Liver (tissue), 9 donors: ENCODE measurements around the gene GRWD1. TPM values are rescaled to one million over a fixed set of nuclear protein-coding genes. Genes with fewer than 3 reads are reported as not detected.

Experiments used
- DNase-seq: peaks from one replicate; pipeline ENCODE4 v3.0.0-alpha.2; 2017; ENCODE audit warnings: low spot score
- H3K27ac ChIP-seq, 2 donors: one replicate each; pipeline ENCODE4 v1.7.0; 2013; ENCODE audit warnings: inconsistent platforms in 2 of 2, low read length in 2 of 2, control low read depth in 1 of 2, low read depth in 1 of 2, mild to moderate bottlenecking in 1 of 2
- H3K27me3 ChIP-seq, 4 donors: one replicate each; pipeline versions ENCODE4 v1.6.1 to v1.7.0; 2013; ENCODE audit warnings: low read length in 3 of 4, inconsistent platforms in 1 of 4, mild to moderate bottlenecking in 1 of 4, moderate library complexity in 1 of 4; ENCODE audit not compliant: control insufficient read depth in 4 of 4, insufficient read depth in 4 of 4
- H3K36me3 ChIP-seq, 4 donors: one replicate each; pipeline versions ENCODE4 v1.6.1 to v1.7.0; 2013; ENCODE audit warnings: low read length in 3 of 4, mild to moderate bottlenecking in 3 of 4, low read depth in 1 of 4, moderate library complexity in 1 of 4; ENCODE audit not compliant: control insufficient read depth in 4 of 4, insufficient read depth in 3 of 4
- H3K4me1 ChIP-seq, 4 donors: one replicate each; pipeline versions ENCODE4 v1.6.1 to v1.7.0; 2013; ENCODE audit warnings: low read length in 3 of 4, mild to moderate bottlenecking in 3 of 4, moderate library complexity in 1 of 4; ENCODE audit not compliant: control insufficient read depth in 4 of 4, insufficient read depth in 4 of 4
- H3K4me3 ChIP-seq, 3 donors: one replicate each; pipeline versions ENCODE4 v1.6.1 to v1.7.0; 2013; ENCODE audit warnings: low read length in 3 of 3, control low read depth in 1 of 3, low read depth in 1 of 3, mild to moderate bottlenecking in 1 of 3
- H3K9ac ChIP-seq, 2 donors: one replicate each; pipeline ENCODE4 v1.7.0; 2013; ENCODE audit warnings: low read length in 2 of 2, mild to moderate bottlenecking in 2 of 2, moderate library complexity in 2 of 2, control low read depth in 1 of 2, low read depth in 1 of 2
- H3K9me3 ChIP-seq, 4 donors: one replicate each; pipeline versions ENCODE4 v1.6.1 to v1.7.0; 2013; ENCODE audit warnings: low read length in 3 of 4; ENCODE audit not compliant: control insufficient read depth in 4 of 4
- ATF3 ChIP-seq: IDR thresholded peaks from 2 replicates; pipeline ENCODE4 v1.6.1; 2016; ENCODE audit warnings: antibody characterized with exemption
- CTCF ChIP-seq: fragments of 150-350 bp; IDR thresholded peaks from 2 replicates; pipeline ENCODE4 v1.5.1; 2017; ENCODE audit warnings: improper control_type of control experiment, low read depth, low read length; ENCODE audit not compliant: missing input control
- EGR1 ChIP-seq, 2 donors: IDR thresholded peaks; 2 replicates each; pipeline ENCODE4 v1.6.1; 2016 to 2018; ENCODE audit warnings: antibody characterized with exemption in 2 of 2, low read depth in 2 of 2
- FOXA2 ChIP-seq: IDR thresholded peaks from 2 replicates; pipeline ENCODE4 v1.6.1; 2016; ENCODE audit warnings: antibody characterized with exemption
- GABPA ChIP-seq, 2 donors: IDR thresholded peaks in 1 of 2; conservative IDR thresholded peaks in 1 of 2; 2 replicates each; pipeline ENCODE4 v1.6.1; 2016; ENCODE audit warnings: antibody characterized with exemption in 2 of 2, mild to moderate bottlenecking in 1 of 2, moderate library complexity in 1 of 2
- HNF4G ChIP-seq: IDR thresholded peaks from 2 replicates; pipeline ENCODE4 v1.6.1; 2016; ENCODE audit warnings: antibody characterized with exemption
- JUND ChIP-seq, 2 donors: IDR thresholded peaks; 2 replicates each; pipeline ENCODE4 v1.6.1; 2016; ENCODE audit warnings: antibody characterized with exemption in 2 of 2
- NR2F2 ChIP-seq: IDR thresholded peaks from 2 replicates; pipeline ENCODE4 v1.6.1; 2016; ENCODE audit warnings: antibody characterized with exemption
- RXRA ChIP-seq, 2 donors: IDR thresholded peaks; 2 replicates each; pipeline ENCODE4 v1.6.1; 2017 to 2018; ENCODE audit warnings: antibody characterized with exemption in 2 of 2, mild to moderate bottlenecking in 1 of 2
- TAF1 ChIP-seq: conservative IDR thresholded peaks from 2 replicates; pipeline ENCODE4 v1.6.1; 2016; ENCODE audit warnings: antibody characterized with exemption, mild to moderate bottlenecking
- YY1 ChIP-seq: IDR thresholded peaks from 2 replicates; pipeline ENCODE4 v1.6.1; 2016; ENCODE audit warnings: antibody characterized with exemption, mild to moderate bottlenecking
- ZBTB33 ChIP-seq: IDR thresholded peaks from 2 replicates; pipeline ENCODE4 v1.6.1; 2016; ENCODE audit warnings: antibody characterized with exemption
- WGBS: extraction: QIAGEN DNeasy Blood & Tissue Kit; methylation state at CpG from one replicate; pipeline ENCODE4 v1.1.7; 2013; 5-methylcytosine and 5-hydroxymethylcytosine counted together
- polyA plus RNA-seq, 2 donors: library from polyadenylated mRNA; stranded (reverse) in 1 of 2; unstranded in 1 of 2; fragments of 200-250 nt in 1 of 2; fragments of >200 nt in 1 of 2; fragmentation: Nextera tagmentation in 1 of 2; extraction: Ambion mirVana in 1 of 2; gene quantifications; one replicate each; pipeline versions ENCODE4 v1.2.1 to v1.2.3, GENCODE V29; 2013 to 2015
- total RNA-seq, 2 donors: library from RNA; depleted of rRNA; stranded (reverse); fragments of >200 nt; gene quantifications; one replicate each; pipeline ENCODE4 v1.2.3, GENCODE V29; 2014
- TF ChIP-seq, protein P1 (sequence below): IDR thresholded peaks from 2 replicates; pipeline ENCODE4 v1.6.1; 2016; ENCODE audit warnings: antibody characterized with exemption
- donor health status: healthy.
- donor health status: healthy.
- donor health status: healthy.
- donor health status: healthy.
- donor health status: healthy.

The GRWD1 gene
- total and polyA plus RNA-seq, 4 donors, result 7.1 to 31.7 (median 15.3) TPM

DNA sequence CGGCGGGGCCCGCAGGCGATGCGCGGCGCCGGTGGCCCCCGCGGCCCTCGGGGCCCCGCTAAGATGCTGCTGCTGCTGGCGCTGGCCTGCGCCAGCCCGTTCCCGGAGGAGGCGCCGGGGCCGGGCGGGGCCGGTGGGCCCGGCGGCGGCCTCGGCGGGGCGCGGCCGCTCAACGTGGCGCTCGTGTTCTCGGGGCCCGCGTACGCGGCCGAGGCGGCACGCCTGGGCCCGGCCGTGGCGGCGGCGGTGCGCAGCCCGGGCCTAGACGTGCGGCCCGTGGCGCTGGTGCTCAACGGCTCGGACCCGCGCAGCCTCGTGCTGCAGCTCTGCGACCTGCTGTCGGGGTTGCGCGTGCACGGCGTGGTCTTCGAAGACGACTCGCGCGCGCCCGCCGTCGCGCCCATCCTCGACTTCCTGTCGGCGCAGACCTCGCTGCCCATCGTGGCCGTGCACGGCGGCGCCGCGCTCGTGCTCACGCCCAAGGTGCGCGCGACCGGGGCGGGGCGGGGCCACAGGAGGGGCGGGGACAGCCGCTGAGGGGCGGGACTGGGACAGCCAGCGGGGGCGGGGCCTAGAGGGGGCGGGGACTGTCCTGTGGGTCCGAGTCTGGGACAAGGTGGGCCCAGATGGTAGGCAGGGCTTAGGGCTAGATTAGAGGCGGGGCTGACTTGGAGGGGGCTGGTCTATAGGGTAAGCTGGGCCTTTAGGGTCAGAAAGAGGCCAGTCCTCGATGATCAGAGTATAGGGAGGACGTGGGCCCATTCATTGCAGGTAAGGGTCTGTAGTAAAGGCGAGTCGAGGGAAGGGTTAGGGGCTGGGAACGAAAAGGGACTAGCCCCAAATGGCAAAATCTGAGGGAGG lies 47.2 kb upstream of the GRWD1 start:
- H3K9me3 ChIP-seq, result no peaks in the 10 kb centered on the region
- no peaks in the 10 kb centered on the region for H3K36me3 ChIP-seq
- H3K4me1 ChIP-seq, result peaks cover 0 to 6% (median 4%) of the 10 kb centered on the region in 4 donors
- TF ChIP-seq FOXA2, result no peak
- H3K27ac ChIP-seq, result no peak overlapping the region
- peak overlapping the region in 1 of 3 donors; percentile 36 for H3K4me3 ChIP-seq
- WGBS, result 10% methylated on average over 104 of the region's 104 CpGs
- peak; percentile 87 for DNase-seq
- H3K9ac ChIP-seq, result no peak overlapping the region
- peaks cover 0 to 17% (median 14%) of the 10 kb centered on the region in 4 donors for H3K27me3 ChIP-seq

- WGBS, result 45% methylated on average over 14 of the region's 14 CpGs
- Histone ChIP-seq H3K4me1 (peaks cover 0 to 5% (median 4%) of the 10 kb centered on the region in 4 donors), H3K36me3 (no peaks in the 10 kb centered on the region), H3K9ac (no peak overlapping the region), H3K4me3 (no peak overlapping the region), H3K27ac (no peak overlapping the region), H3K27me3 (peaks cover 0 to 13% (median 12%) of the 10 kb centered on the region in 4 donors), H3K9me3 (no peaks in the 10 kb centered on the region)
- DNase-seq, result no peak
- TF ChIP-seq ZBTB33 (no peak), HNF4G (no peak), JUND (IDR thresholded peaks at IDR 0.05) (no peak), FOXA2 (no peak), RXRA (IDR thresholded peaks at IDR 0.05) (no peak), CTCF (no peak), NR2F2 (no peak), YY1 (no peak), EGR1 (IDR thresholded peaks at IDR 0.05; ENCODE audit: low read depth in 2 of 2) (no peak), ATF3 (no peak), GABPA (IDR thresholded peaks at IDR 0.05 in 1 of 2, conservative IDR thresholded peaks at IDR 0.05 in 1 of 2) (no peak), TAF1 (no peak)
- TF ChIP-seq, protein P1, sequence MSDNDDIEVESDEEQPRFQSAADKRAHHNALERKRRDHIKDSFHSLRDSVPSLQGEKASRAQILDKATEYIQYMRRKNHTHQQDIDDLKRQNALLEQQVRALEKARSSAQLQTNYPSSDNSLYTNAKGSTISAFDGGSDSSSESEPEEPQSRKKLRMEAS, result no peak
These were observed 45.6 kb upstream of the GRWD1 start for GRCh38 chr19:48400018-48400742.
